Germinal center (tissue), 1 donor: ENCODE results near the gene EFHC1.

Experiments
- DNase-seq: peaks from one replicate; pipeline ENCODE4 v3.0.0; 2012; ENCODE audit warnings: mixed read lengths, low spot score

Gene EFHC1

DNA sequence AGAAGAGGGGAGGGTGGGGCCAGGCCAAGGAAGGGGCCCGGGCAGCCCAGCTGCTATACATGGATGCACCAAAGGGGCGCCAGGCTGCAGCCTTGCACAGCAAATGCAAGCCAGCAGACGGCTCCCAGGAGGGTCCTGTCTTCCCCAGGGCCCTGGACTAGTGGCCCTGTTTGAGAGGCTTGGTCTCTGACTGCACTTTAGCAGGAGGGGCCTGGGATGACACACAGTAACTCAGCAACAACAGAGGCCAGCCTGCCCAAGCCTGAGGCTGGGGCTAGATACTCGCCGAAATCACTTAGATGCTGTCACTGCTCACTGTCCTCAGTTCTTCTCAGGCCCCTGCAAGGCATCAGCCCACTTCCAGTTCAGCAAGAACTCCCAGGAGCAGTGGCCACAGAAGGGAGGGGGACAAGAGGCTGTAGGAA is 83.2 kb downstream of the EFHC1 start:
- no peak for DNase-seq

- DNase-seq, result no peak
Measured at GRCh38 chr6:52503851-52504781, 84.0 kb downstream of the EFHC1 start.

DNA sequence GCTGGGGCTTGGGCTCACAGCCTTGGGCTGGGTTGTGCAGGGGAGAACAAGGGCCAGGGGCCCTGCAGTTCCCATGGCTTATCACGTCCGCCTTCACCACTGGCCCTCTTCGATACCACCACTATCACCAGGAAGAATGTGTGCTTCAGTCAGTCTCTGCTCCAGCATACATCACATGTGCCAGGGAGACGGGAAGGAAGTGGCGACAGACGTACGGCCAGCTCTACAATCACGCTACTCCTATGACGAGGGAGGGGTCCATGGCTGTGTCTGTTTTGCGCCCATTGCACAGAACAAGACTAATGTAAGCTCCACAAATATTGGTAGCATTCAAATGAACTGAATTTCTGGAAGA is 84.6 kb downstream of the EFHC1 start:
- DNase-seq, result no peak

DNA sequence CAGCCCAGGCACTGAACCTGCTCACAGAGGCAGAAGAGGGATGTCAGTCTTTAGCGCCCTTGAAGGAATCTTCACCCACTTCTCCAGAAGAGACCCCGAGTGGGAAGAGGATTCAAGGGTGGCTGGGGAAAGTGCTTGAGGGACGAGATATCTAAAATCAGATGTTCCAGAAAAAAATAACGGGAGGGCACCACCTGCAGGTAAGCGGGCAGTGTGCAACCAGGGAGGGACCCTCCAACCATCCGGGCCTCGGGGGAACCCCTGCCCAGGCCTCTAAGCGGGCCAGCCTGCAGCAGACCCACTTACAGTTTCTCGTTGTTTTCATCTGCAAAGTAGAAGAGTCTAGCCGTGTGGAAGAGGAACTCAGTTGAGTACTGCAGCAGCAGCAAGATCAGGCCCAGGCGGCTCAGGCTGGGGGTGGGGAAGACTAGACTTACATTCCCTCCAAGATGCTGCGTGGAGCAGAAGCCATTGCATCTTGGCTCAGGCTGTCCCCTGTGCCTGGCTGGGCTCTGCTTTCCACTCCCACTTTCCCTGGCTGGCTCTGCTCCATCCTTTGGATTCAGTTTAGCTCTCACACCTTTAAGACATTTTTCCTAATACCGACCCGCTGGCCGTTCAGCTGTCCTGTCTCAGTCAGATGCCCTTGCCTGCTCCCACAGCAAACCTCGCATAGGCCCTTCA is 85.7 kb downstream of the EFHC1 start:
- DNase-seq, result no peak

DNA sequence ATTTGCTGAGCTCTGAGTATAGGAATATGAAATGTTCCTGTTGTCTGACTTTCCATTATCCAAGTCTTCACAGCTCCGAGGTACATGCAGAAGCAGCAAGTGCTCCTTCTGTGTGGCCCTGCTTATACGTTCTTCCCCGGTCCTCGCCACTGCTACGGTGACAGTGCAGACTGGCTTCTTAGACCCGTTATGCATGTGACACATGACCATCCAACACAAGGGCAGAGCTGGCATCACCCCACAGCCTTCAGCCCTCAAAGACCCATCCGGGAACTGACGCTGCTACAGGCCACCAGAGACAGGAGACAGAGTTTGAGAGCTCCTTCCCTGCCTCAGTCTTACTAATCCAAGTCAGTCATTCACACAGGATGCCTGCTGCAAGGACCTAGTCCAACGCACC is 86.3 kb downstream of the EFHC1 start:
- no peak for DNase-seq

DNA sequence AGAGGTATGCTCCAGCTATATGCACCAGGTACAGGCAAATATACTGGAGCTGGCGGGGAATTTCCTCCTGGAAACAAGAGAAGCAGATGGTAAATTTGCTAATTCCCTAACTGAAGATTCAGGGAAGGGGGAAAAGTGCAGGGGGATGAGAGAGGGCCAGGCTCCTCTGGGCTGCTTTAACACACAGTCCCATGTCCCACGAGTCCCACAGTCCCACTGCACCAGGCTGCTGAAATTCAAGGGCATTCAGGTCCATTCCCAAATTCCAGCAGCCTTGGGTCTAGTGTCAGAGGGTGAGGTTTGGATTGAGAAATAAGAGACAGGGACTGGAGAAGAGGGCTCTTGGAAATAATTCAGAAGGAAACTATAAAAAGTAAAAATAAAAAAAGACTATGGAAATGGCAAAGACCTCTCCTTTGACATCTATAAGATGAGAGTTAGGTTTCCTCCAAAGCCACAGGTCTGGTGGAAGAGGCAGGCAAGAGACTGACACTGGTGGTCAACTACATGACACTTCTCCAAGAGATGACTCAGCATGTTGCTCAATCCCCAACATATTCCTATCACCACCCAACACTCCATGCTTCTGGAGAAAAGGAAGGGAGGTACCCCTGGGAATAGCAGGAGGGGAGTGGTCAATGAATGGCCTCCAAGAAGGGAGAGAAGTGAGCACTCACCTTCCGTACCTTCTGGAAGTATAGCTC is 87.6 kb downstream of the EFHC1 start:
- no peak for DNase-seq

GRCh38 chr6:52508261-52508739 is 88.2 kb downstream of the EFHC1 start:
- DNase-seq, result no peak

DNA sequence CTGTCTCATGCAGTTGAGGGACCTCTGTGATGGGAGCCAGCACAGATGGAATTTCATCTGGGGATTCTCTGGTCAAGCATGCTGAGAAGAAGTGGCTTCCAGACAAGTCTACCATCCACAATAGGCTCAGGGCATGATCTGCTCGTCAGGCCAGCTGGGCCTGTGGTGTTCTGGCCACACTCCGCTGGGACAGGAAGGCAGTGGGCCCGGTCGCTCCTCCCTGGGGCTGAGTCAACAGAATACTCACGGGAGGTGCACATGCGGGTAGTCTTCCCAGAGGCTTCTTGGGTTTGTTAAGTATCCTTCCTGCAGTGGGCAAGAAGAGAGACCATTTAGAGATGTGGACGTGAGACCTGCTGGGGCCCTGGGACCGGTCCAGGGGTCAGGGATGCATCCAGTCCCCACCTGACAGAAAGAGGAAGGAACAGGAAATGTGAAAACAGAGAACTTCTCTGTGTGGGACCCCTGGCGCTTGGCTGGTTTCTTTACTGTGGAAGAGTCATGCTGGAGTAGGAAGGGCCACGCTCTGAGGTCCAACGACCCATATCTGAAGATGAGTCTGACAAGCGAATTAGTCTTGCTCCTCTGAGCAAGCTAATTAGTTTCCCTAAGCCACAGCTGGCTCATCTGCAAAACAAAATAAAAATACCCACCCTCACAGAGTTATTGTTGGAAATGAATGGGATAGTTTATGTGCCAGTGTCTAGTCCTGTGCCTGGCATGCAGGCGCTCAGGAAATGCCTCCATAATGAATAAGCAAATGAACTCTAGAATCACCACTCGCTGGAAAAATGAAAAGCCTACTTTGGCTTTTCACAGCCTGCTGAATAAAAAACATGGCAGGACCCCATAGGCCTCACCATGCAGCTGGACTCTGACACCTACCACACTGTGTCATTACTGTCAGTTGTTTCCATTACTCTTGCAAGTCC is 89.4 kb downstream of the EFHC1 start:
- no peak for DNase-seq

- no peak for DNase-seq
Measured at GRCh38 chr6:52510213-52510562, 90.0 kb downstream of the EFHC1 start.

DNA sequence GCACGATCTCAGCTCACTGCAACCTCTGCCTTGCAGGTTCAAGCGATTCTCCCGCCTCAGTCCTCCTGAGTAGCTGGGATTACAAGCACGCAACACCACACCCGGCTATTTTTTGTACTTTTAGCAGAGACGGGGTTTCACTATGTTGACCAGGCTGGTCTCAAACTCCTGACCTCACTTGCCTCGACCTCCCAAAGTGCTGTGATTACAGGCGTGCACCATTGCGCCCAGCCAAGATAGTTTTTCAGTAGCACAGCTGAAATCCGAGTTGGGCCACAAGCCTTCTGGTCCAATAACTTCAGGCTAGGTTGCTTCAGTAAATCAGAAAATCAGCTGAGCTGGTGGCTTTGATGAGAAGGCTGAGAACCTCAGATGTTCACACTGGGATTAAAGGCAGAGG is 91.0 kb downstream of the EFHC1 start:
- DNase-seq, result no peak

GRCh38 chr6:52511572-52512151 is 91.5 kb downstream of the EFHC1 start:
- DNase-seq, result no peak

GRCh38 chr6:52512199-52512598 is 92.1 kb downstream of the EFHC1 start:
- no peak for DNase-seq

DNA sequence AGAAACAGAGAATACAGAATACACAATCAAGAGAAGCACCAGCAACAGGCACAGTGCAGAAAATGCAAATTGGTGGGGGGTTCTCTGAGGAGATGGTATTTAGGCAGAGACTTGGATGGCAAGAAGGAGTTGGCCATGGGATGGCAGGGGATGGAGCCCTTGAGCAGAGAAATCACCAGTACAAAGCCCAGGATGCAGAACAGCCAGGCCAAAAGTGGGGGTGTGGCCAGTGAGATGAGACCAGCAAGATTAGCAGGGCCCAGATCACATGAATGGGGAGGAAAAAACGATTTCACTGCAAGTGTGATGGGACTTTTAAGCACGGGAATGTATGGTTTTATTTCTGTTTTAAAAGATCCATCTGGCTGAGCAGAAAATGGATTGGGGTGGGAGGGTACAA is 93.3 kb downstream of the EFHC1 start:
- no peak for DNase-seq

DNA sequence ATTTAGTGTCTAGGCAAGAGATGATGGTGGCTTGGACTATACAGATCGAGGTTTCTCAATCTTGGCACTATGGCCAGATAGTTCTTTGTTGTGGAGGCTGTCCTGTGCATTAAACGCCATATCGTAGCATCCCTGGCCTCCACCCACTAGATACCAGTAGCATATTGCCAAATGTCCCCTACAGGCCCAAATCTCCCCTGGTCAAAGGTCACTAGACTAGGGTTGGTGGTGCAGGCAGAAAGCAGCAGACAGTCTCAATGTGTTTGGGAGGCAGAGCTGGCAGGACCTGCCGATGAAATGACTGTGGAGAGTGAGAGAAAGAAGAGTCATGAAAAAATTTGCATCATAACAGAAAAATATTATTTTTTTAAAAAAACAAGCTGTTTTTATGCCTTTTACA is 93.8 kb downstream of the EFHC1 start:
- DNase-seq, result no peak

- no peak for DNase-seq
Measured at GRCh38 chr6:52514514-52514913, 94.4 kb downstream of the EFHC1 start.

GRCh38 chr6:52515219-52515960 is 95.2 kb downstream of the EFHC1 start:
- DNase-seq, result no peak

GRCh38 chr6:52516269-52516668 is 96.1 kb downstream of the EFHC1 start:
- no peak for DNase-seq

- DNase-seq, result no peak
Measured at GRCh38 chr6:52516943-52517342, 96.8 kb downstream of the EFHC1 start.

DNA sequence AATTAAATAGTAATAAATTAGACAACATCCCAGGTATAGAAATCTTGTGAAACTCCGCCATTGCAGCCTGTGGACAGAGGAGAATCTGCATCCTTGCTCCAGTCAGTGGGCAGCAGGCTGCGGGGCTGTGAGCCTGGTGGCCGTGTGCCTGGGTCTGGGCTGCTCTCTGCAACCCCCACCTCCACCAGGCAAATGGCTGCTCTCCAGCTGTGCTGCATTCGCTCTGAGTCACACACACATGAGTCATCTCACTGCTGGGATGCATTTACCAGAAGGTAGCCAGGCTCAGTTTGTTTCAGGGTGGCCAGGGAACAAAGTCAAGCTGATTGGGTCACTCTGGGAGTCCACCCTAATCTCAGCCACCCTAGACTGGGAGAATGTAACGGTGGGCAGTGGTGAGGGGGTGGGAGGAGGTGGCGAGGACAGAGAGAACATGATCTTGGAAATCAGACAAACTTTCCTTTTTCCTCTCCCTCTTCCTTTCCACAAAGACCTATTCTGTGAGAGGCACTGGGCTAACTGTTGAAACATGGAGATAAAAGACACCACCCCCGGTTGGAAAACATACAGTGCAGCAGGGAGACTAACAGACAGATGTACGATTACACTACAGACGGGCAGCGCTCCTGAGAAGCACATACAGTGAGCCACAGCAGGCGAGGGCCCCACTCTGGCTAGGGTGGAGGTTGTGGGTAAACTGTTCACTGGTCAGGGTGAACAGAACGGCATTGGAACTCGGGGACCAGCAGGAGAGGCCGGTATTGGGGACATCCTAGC is 97.5 kb downstream of the EFHC1 start:
- DNase-seq, result no peak
